Stomach (tissue), 9 donors: Measurements from ENCODE around the gene TPMT. TPM values are rescaled to one million over a fixed set of nuclear protein-coding genes. Genes with fewer than 3 reads are reported as not detected.
"Not testable (repeated sequence)": the region's sequence is repeated elsewhere in the genome, so short reads cannot be mapped to it uniquely, and the experiment has no call there.

Experiments used
- DNase-seq, 2 donors: peaks; one replicate each; pipeline versions ENCODE4 v3.0.0 to v3.0.0-alpha.2; 2013 to 2019
- H3K27ac ChIP-seq, 5 donors: fragments of 200-600 bp in 4 of 5; sonication (generic) in 4 of 5; one replicate each; pipeline ENCODE4 v1.5.1; 2013 to 2019; ENCODE audit warnings: mild to moderate bottlenecking in 1 of 5, moderate library complexity in 1 of 5
- H3K27me3 ChIP-seq, 3 donors: fragments of 200-600 bp; sonication (generic); one replicate each; pipeline ENCODE4 v1.5.1; 2017 to 2019; ENCODE audit warnings: mixed run types in 1 of 3
- H3K36me3 ChIP-seq, 4 donors: fragments of 200-600 bp; sonication (generic); 1 replicate in 3 of 4; 2 replicates in 1 of 4; pipeline ENCODE4 v1.5.1; 2016 to 2019
- H3K4me1 ChIP-seq, 4 donors: fragments of 200-600 bp; sonication (generic); one replicate each; pipeline ENCODE4 v1.5.1; 2016 to 2019
- H3K4me3 ChIP-seq, 4 donors: fragments of 200-600 bp; sonication (generic) in 3 of 4; one replicate each; pipeline ENCODE4 v1.5.1; 2016 to 2019; ENCODE audit warnings: mild to moderate bottlenecking in 1 of 4
- H3K9me3 ChIP-seq, 4 donors: fragments of 200-600 bp; sonication (generic); one replicate each; pipeline ENCODE4 v1.5.1; 2016 to 2019
- EP300 ChIP-seq: sonication (generic); formaldehyde crosslinking; IDR thresholded peaks from one replicate; pipeline ENCODE4 v1.6.1; 2017; ENCODE audit warnings: antibody characterized with exemption
- POLR2A ChIP-seq, 4 donors: fragments of 450-650 bp; IDR thresholded peaks; one replicate each; pipeline ENCODE4 v1.6.1; 2016; ENCODE audit warnings: antibody characterized with exemption in 4 of 4, control low read depth in 2 of 4, mild to moderate bottlenecking in 1 of 4, moderate library complexity in 1 of 4
- POLR2AphosphoS5 ChIP-seq, 3 donors: sonication (generic); formaldehyde crosslinking; IDR thresholded peaks; one replicate each; pipeline ENCODE4 v1.6.1; 2016; ENCODE audit warnings: antibody characterized with exemption in 3 of 3
- WGBS, 5 donors: extraction: QIAGEN DNeasy Blood & Tissue Kit in 3 of 5; methylation state at CpG; one replicate each; pipeline versions ENCODE4 v1.1.5 to v1.1.7; 2013 to 2018; 5-methylcytosine and 5-hydroxymethylcytosine counted together
- intact Hi-C: fragments of 100-400 bp; cut with DNase I; formaldehyde crosslinking; loops from one replicate; pipeline ENCODE4 v1.15.1; 2023; ENCODE audit warnings: low total_unique reads
- polyA plus RNA-seq, 3 donors: library from polyadenylated mRNA; stranded (reverse); fragments of 200-250 nt; gene quantifications; one replicate each; pipeline ENCODE4 v1.2.3, GENCODE V29; 2013
- total RNA-seq, 5 donors: library from RNA; depleted of rRNA; stranded (reverse); fragments of >200 nt; gene quantifications; one replicate each; pipeline versions ENCODE4 v1.1.0 to v1.2.3, GENCODE V29; 2014 to 2016
- TF ChIP-seq, protein P1 (sequence below), 7 experiments: fragments of 450-650 bp in 4 of 7; fragments of 200-600 bp in 3 of 7; sonication (generic) in 3 of 7; IDR thresholded peaks; one replicate each; pipeline ENCODE4 v1.5.1; 2016 to 2019; ENCODE audit warnings: antibody characterized with exemption in 7 of 7, control low read depth in 2 of 7, mild to moderate bottlenecking in 1 of 7
- donor health status: healthy with polysubstance abuse.
- donor health status: Bipolar disorder and iron deficiency.
- donor health status: healthy.

Gene TPMT
- total and polyA plus RNA-seq, 8 donors = 0.89 to 24.3 (median 11.7) TPM

DNA sequence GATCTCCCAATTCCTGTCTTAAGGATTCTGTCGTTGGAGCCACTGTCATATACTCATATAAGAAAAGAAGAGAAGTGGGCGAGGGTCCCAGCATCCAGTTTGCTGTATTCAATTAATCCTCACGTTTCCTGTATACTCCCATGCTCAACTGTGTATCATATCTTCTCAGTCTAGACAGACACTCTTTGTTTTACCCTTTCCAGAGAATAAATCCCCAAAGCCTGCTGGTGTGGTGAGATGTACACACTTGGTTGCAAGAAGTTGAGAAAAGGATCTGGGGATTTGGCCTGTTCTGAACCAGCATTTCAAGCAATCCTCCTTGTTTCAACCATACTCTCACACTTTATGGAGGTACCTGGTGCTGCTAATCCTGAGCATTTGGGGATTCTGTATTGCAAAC lies 3.1 kb downstream of the TPMT start:
- Histone ChIP-seq H3K4me1 (peaks cover 7 to 33% (median 20%) of the 10 kb centered on the region in 4 donors), H3K27me3 (no peaks in the 10 kb centered on the region), H3K9me3 (no peaks in the 10 kb centered on the region), H3K36me3 (peaks cover 0 to 22% (median 19%) of the 10 kb centered on the region in 4 donors), H3K4me3 (no peak overlapping the region), H3K27ac (no peak overlapping the region)
- 82 to 88% (median 86%) methylated on average over 3 of the region's 3 CpGs for WGBS, 5 donors
- intact Hi-C loops = no loop called here
- DNase-seq = no peak
- TF ChIP-seq POLR2AphosphoS5 (IDR thresholded peaks at IDR 0.05) (no peak), EP300 (no peak), POLR2A (IDR thresholded peaks at IDR 0.05) (no peak)
- TF ChIP-seq, protein P1, sequence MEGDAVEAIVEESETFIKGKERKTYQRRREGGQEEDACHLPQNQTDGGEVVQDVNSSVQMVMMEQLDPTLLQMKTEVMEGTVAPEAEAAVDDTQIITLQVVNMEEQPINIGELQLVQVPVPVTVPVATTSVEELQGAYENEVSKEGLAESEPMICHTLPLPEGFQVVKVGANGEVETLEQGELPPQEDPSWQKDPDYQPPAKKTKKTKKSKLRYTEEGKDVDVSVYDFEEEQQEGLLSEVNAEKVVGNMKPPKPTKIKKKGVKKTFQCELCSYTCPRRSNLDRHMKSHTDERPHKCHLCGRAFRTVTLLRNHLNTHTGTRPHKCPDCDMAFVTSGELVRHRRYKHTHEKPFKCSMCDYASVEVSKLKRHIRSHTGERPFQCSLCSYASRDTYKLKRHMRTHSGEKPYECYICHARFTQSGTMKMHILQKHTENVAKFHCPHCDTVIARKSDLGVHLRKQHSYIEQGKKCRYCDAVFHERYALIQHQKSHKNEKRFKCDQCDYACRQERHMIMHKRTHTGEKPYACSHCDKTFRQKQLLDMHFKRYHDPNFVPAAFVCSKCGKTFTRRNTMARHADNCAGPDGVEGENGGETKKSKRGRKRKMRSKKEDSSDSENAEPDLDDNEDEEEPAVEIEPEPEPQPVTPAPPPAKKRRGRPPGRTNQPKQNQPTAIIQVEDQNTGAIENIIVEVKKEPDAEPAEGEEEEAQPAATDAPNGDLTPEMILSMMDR (IDR thresholded peaks at IDR 0.05) = no peak

DNA sequence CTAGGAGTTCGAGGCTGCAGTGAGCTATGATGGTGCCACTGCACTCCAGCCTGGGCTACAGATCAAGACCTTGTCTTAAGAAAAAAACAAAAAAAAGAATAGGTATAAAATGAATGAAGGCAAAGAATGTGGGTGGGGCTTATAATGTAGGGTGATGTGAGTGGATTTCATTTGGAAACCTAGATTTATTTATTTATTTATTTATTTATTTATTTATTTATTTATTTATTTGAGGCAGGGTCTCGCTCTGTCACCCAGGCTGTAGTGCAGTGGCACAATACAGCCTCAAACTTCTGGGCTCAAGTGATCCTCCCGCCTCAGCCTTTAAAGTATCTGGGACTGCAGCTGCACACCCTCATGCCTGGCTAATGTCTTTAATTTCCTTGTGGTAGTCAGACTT lies 3.5 kb downstream of the TPMT start:
- 91 to 99% (median 94%) methylated on average over 3 of the region's 3 CpGs for WGBS, 5 donors
- H3K9me3 ChIP-seq, H3K27ac ChIP-seq, DNase-seq, H3K27me3 ChIP-seq, intact Hi-C loops, H3K4me3 ChIP-seq: not testable (repeated sequence)
- Histone ChIP-seq H3K36me3 (peaks cover 0 to 26% (median 23%) of the 10 kb centered on the region in 4 donors), H3K4me1 (peaks cover 7 to 29% (median 19%) of the 10 kb centered on the region in 4 donors)

DNA sequence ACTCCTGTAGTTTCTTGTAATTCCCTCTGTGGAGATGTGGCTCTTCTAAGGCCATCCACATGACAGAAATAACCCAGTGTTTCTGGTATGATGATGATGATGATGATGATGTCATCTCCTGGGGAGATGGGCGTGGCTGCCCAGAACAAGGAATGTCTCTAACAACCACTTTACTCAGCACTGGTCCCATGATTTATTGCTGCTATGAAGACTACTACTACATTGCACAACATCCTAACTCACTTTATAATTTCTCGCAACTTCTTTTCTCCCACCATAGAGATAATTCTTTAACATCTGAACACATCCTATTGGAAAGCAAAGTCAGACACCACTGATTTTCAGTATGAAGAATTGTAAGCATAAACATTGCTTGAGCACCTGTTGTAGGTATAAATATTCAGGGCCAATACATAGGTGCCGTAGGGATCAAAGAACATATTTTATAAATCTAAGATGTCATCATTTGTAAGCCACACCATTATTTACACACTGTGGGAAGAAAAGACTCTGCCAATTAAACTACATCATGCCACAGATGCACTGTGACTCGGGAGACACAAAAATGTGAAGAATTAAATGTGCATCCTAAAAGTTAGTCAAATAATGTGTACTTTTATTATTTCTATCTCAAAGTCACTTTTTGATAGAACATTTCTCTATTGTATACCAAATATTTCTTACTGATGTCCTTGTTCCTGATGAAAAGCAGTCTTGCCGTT lies 6.4 kb downstream of the TPMT start:
- intact Hi-C loops = no loop called here
- Histone ChIP-seq H3K36me3 (peaks cover 0 to 49% (median 44%) of the 10 kb centered on the region in 4 donors), H3K9me3 (no peaks in the 10 kb centered on the region), H3K27ac (no peak overlapping the region), H3K4me1 (peaks cover 0 to 11% (median 6%) of the 10 kb centered on the region in 4 donors), H3K4me3 (no peak overlapping the region), H3K27me3 (no peaks in the 10 kb centered on the region)
- TF ChIP-seq, protein P1 (IDR thresholded peaks at IDR 0.05) = no peak
- peak in 1 of 2 donors; percentile 20 for DNase-seq
- 89 to 95% (median 95%) methylated on average over 5 of the region's 5 CpGs for WGBS, 5 donors

DNA sequence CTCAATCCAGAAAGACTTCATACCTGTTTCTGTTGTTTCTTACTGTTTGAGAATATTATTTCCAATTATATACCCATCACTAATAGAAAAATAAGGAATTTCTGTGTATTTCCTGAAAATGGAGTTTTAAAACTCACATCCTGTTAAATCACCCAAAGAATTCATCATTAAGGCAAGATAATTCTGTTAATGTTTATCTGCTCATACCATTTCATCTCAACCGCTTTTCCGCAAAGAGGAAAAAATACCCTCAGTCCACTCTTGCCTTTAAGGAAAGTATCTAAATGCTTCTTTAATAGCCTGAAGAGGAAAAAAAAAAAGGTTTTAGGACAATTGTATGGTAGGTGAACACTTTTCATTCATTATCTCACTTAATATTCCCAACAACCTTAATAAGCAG lies 7.3 kb downstream of the TPMT start:
- 91 to 99% (median 95%) methylated on average over 2 of the region's 2 CpGs for WGBS, 5 donors
- Histone ChIP-seq H3K4me1 (peaks cover 0 to 2% (median 0%) of the 10 kb centered on the region in 4 donors), H3K36me3 (peaks cover 0 to 58% (median 53%) of the 10 kb centered on the region in 4 donors)

More for the DNA sequence above, 7.3 kb downstream of the TPMT start:
- no peak overlapping the region for H3K27ac ChIP-seq
- H3K27me3 ChIP-seq = no peaks in the 10 kb centered on the region
- H3K9me3 ChIP-seq = no peaks in the 10 kb centered on the region
- no peak for DNase-seq
- H3K4me3 ChIP-seq = no peak overlapping the region
- intact Hi-C loops = no loop called here
- TF ChIP-seq, protein P1 (IDR thresholded peaks at IDR 0.05) = no peak
- TF ChIP-seq POLR2A (IDR thresholded peaks at IDR 0.05) = no peak
- no peak for TF ChIP-seq POLR2AphosphoS5 (IDR thresholded peaks at IDR 0.05)
- no peak for TF ChIP-seq EP300
